Suprapubic skin (tissue), 4 donors: ENCODE data around the gene DENND11. TPM values are rescaled to one million over a fixed set of nuclear protein-coding genes. Genes with fewer than 3 reads are reported as not detected.
"Not testable (repeated sequence)": the region's sequence is repeated elsewhere in the genome, so short reads cannot be mapped to it uniquely, and the experiment has no call there.

Experiments used
- DNase-seq, 2 donors: peaks; one replicate each; pipeline ENCODE4 v3.0.0-alpha.2; 2019; ENCODE audit warnings: low spot score in 2 of 2
- H3K27ac ChIP-seq: fragments of 200-600 bp; sonication (generic); one replicate; pipeline ENCODE4 v1.5.1; 2019
- H3K27me3 ChIP-seq: fragments of 200-600 bp; sonication (generic); one replicate; pipeline ENCODE4 v1.5.1; 2019
- H3K36me3 ChIP-seq: fragments of 200-600 bp; sonication (generic); one replicate; pipeline ENCODE4 v1.5.1; 2019
- H3K4me1 ChIP-seq: fragments of 200-600 bp; sonication (generic); one replicate; pipeline ENCODE4 v1.5.1; 2019
- H3K4me3 ChIP-seq: fragments of 200-600 bp; sonication (generic); one replicate; pipeline ENCODE4 v1.5.1; 2019; ENCODE audit warnings: mild to moderate bottlenecking
- H3K9me3 ChIP-seq: fragments of 200-600 bp; sonication (generic); one replicate; pipeline ENCODE4 v1.5.1; 2019
- EP300 ChIP-seq: sonication (generic); formaldehyde crosslinking; IDR thresholded peaks from one replicate; pipeline ENCODE4 v1.6.1; 2017; ENCODE audit warnings: antibody characterized with exemption
- POLR2A ChIP-seq, 2 donors: fragments of 450-650 bp; IDR thresholded peaks; one replicate each; pipeline ENCODE4 v1.6.1; 2017; ENCODE audit warnings: antibody characterized with exemption in 2 of 2, mild to moderate bottlenecking in 2 of 2, moderate library complexity in 2 of 2
- POLR2AphosphoS5 ChIP-seq, 3 donors: sonication (generic); formaldehyde crosslinking; IDR thresholded peaks; one replicate each; pipeline ENCODE4 v1.6.1; 2017; ENCODE audit warnings: antibody characterized with exemption in 3 of 3
- WGBS: methylation state at CpG from one replicate; pipeline ENCODE4 v1.1.5; 2018; 5-methylcytosine and 5-hydroxymethylcytosine counted together
- total RNA-seq, 4 donors: library from RNA; depleted of rRNA; stranded (reverse); fragments of >200 nt; gene quantifications; one replicate each; pipeline ENCODE4 v1.1.0, GENCODE V29; 2016
- TF ChIP-seq, protein P1 (sequence below), 2 donors: fragments of 200-600 bp in 1 of 2; fragments of 450-650 bp in 1 of 2; sonication (generic) in 1 of 2; IDR thresholded peaks; one replicate each; pipeline ENCODE4 v1.5.1; 2016 to 2019; ENCODE audit warnings: antibody characterized with exemption in 2 of 2, mild to moderate bottlenecking in 1 of 2, moderate library complexity in 1 of 2

Gene DENND11
- total RNA-seq, 4 donors from 2014 or later, result 12.5 to 45.2 (median 17.9) TPM

DNA sequence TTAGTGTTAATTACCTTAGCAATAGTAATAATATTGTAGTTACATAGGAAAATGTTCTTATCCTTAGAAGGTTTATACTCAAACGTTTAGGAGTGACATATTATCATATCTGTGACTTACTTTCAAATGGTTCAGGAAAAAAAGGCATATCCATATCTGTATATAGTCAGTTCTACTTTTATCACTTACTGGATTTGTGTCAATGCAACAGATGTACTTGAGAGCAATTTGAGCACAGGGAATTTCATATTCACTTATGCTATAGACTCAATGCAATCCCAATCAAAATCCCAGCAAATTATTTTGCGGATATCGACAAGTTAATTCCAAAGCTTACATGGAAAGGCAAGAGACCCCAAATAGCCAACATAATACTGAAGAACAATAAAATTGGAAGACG is 10.0 kb downstream of the DENND11 start:
- DNase-seq, result no peak
- Histone ChIP-seq H3K4me1 (peaks cover 4% of the 10 kb centered on the region), H3K4me3 (no peak overlapping the region), H3K27ac (no peak overlapping the region), H3K36me3 (no peaks in the 10 kb centered on the region), H3K27me3 (no peaks in the 10 kb centered on the region), H3K9me3 (no peaks in the 10 kb centered on the region)
- TF ChIP-seq POLR2AphosphoS5 (IDR thresholded peaks at IDR 0.05) (no peak), POLR2A (IDR thresholded peaks at IDR 0.05) (no peak), EP300 (no peak)
- TF ChIP-seq, protein P1, sequence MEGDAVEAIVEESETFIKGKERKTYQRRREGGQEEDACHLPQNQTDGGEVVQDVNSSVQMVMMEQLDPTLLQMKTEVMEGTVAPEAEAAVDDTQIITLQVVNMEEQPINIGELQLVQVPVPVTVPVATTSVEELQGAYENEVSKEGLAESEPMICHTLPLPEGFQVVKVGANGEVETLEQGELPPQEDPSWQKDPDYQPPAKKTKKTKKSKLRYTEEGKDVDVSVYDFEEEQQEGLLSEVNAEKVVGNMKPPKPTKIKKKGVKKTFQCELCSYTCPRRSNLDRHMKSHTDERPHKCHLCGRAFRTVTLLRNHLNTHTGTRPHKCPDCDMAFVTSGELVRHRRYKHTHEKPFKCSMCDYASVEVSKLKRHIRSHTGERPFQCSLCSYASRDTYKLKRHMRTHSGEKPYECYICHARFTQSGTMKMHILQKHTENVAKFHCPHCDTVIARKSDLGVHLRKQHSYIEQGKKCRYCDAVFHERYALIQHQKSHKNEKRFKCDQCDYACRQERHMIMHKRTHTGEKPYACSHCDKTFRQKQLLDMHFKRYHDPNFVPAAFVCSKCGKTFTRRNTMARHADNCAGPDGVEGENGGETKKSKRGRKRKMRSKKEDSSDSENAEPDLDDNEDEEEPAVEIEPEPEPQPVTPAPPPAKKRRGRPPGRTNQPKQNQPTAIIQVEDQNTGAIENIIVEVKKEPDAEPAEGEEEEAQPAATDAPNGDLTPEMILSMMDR (IDR thresholded peaks at IDR 0.05), result no peak
- WGBS, result 89% methylated on average over 4 of the region's 4 CpGs

DNA sequence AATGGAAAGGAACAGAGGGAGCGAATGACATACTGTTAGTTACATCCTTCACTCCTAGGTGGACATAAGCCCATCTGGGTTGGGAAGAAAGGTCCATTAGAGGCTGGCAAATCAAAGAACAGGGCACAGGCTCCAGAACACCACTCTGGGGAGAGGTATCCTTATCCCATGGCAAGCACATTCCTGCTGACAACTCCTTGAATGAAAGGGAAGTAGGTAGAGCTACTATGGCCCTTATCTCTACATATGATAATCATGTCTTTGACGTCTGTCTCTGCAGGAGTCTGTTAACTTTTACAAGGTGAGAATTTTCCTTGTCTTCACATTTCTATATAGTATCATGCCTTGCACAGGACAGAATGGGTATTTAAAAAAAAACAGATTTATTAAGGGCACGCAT is 10.4 kb downstream of the DENND11 start:
- no peaks in the 10 kb centered on the region for H3K9me3 ChIP-seq
- no peak for DNase-seq
- H3K27me3 ChIP-seq, result no peaks in the 10 kb centered on the region
- TF ChIP-seq, protein P1 (IDR thresholded peaks at IDR 0.05), result no peak
- TF ChIP-seq EP300 (no peak), POLR2A (IDR thresholded peaks at IDR 0.05) (no peak), POLR2AphosphoS5 (IDR thresholded peaks at IDR 0.05) (no peak)
- H3K36me3 ChIP-seq, result no peaks in the 10 kb centered on the region
- peaks cover 4% of the 10 kb centered on the region for H3K4me1 ChIP-seq
- no peak overlapping the region for H3K27ac ChIP-seq
- 88% methylated on average over 3 of the region's 3 CpGs for whole genome bisulfite sequencing
- H3K4me3 ChIP-seq, result no peak overlapping the region

DNA sequence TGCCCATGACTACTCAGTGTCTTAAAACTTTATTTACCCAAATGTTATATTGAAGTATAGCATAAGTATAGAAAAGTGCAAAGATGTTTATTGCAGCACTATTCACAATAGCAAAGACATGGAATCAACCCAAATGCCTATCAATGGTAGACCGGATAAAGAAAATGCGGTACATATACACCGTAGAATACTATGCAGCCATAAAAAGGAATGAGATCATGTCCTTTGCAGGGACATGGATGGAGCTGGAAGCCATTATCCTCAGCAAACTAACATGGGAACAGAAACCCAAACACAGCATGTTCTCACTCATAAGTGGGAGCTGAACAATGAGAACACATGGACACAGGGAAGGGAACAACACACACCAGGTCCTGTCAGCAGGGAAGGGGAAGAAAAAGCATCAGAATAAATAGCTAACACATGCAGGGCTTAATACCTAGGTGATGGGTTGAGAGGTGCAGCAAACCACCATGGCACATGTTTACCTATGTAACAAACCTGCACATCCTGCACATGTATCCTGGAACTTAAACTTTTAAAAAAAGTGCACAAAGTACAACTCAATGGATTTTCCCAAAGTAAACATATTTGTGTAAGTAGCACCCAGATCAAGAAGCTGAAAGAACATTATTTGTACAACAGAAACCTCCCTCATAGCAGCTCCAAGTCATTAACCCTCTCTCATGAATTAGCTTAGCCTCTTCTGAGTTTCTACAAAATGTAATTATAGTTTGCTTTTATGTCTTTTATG is 12.7 kb downstream of the DENND11 start:
- not testable (repeated sequence) for DNase-seq, H3K4me1 ChIP-seq, H3K27me3 ChIP-seq, H3K4me3 ChIP-seq, H3K27ac ChIP-seq, H3K36me3 ChIP-seq, H3K9me3 ChIP-seq
- WGBS, result 92% methylated on average over 3 of the region's 3 CpGs

DNA sequence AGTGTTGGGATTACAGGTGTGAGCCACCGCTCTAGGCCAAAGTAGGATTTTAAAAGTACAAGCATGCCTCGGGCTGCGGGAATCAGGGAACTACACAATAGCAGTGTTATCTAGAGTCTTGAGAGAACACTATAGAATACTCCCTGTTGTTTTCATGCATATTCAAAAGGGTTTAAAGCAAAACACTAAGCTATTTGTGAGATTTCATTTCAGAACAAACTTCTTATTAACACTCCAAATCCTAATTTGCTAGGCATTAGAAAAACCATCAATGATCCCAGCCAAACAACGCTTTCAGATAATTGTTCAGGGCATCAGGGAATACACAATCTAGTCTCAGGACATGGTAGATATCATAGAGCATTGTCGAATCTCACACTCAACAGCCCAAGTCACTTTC is 13.9 kb downstream of the DENND11 start:
- 94% methylated on average over 5 of the region's 5 CpGs for WGBS
- Histone ChIP-seq H3K27ac (no peak overlapping the region), H3K9me3 (no peaks in the 10 kb centered on the region), H3K4me3 (no peak overlapping the region), H3K4me1 (no peaks in the 10 kb centered on the region), H3K27me3 (no peaks in the 10 kb centered on the region), H3K36me3 (peaks cover 9% of the 10 kb centered on the region)
- no peak for DNase-seq
- TF ChIP-seq EP300 (no peak), POLR2AphosphoS5 (IDR thresholded peaks at IDR 0.05) (no peak), POLR2A (IDR thresholded peaks at IDR 0.05) (no peak)
- TF ChIP-seq, protein P1 (IDR thresholded peaks at IDR 0.05), result no peak

DNA sequence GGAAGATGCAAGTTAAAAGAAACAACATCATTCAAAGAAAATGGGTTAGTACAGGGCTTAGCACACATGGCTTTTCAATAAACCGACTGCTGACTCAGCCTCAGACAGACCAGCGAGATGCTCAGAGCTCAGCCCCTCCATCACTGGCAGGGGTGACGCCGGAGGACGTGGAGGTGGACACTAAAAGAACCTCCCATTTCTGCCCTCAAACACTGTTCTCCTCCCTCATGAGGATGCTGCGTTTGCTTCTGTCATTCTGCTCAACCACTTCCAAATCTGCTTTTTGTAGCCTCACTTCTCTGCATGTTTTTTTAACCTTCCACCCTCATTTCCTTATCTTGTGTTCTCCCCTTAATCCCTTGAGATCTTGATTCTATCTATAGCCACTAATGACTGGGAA is 15.3 kb downstream of the DENND11 start:
- 66% methylated on average over 6 of the region's 6 CpGs for whole genome bisulfite sequencing
- no peak for DNase-seq
- TF ChIP-seq, protein P1 (IDR thresholded peaks at IDR 0.05), result no peak
- TF ChIP-seq POLR2A (IDR thresholded peaks at IDR 0.05) (no peak), POLR2AphosphoS5 (IDR thresholded peaks at IDR 0.05) (no peak), EP300 (no peak)
- H3K27me3 ChIP-seq, result no peaks in the 10 kb centered on the region
- H3K9me3 ChIP-seq, result no peaks in the 10 kb centered on the region
- no peak overlapping the region for H3K4me3 ChIP-seq
- H3K36me3 ChIP-seq, result peaks cover 17% of the 10 kb centered on the region
- H3K4me1 ChIP-seq, result no peaks in the 10 kb centered on the region
- H3K27ac ChIP-seq, result no peak overlapping the region

DNA sequence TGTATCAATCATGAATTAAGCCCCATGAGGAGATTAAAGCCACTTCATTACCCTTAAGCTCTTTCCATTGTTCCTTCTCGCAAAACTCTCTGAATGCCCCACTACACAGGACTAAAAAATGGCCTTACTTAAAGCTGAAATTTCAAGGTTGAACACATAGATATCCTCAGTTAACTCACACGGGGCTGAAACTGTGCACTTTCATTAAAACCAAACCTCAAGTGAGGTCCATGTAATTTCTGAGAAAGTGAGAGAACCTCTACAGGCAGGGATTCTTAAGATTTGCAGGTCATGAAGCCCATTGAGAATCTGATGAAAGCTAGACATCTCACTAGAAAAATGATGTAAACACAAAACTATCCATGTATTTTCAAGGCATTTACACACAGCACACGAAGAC is 15.9 kb downstream of the DENND11 start:
- 96% methylated on average over 3 of the region's 3 CpGs for WGBS

More for the DNA sequence above, 15.9 kb downstream of the DENND11 start:
- Histone ChIP-seq H3K27ac (no peak overlapping the region), H3K4me3 (no peak overlapping the region), H3K27me3 (no peaks in the 10 kb centered on the region), H3K4me1 (no peaks in the 10 kb centered on the region), H3K36me3 (peaks cover 20% of the 10 kb centered on the region), H3K9me3 (no peaks in the 10 kb centered on the region)
- DNase-seq, result no peak
- TF ChIP-seq POLR2AphosphoS5 (IDR thresholded peaks at IDR 0.05) (no peak), POLR2A (IDR thresholded peaks at IDR 0.05) (no peak), EP300 (no peak)
- TF ChIP-seq, protein P1 (IDR thresholded peaks at IDR 0.05), result no peak
